Natural killer cell (primary cell): ENCODE results near the gene APBB1. TPM values are rescaled to one million over a fixed set of nuclear protein-coding genes. Genes with fewer than 3 reads are reported as not detected.

Experiments
- ATAC-seq, 3 donors: fragments of 150-1000 bp in 2 of 3; fragments of 200-7000 bp in 1 of 3; cut with Tn5 transposase; 1 replicate in 1 of 3; 2 replicates in 2 of 3; pipeline ENCODE4 v1.10.0; 2021; ENCODE audit warnings: mild to moderate bottlenecking in 2 of 3, moderate library complexity in 2 of 3
- DNase-seq, 2 donors: peaks; one replicate each; pipeline versions ENCODE4 v3.0.0 to v3.0.0-alpha.2; 2013 to 2021; ENCODE audit warnings: mixed read lengths in 1 of 2
- H3K27ac ChIP-seq: one replicate; pipeline ENCODE4 v1.5.1; 2013; ENCODE audit warnings: mild to moderate bottlenecking, low read length
- H3K27me3 ChIP-seq: one replicate; pipeline ENCODE4 v1.6.1; 2013; ENCODE audit warnings: low read length; ENCODE audit not compliant: control insufficient read depth, insufficient read depth
- H3K36me3 ChIP-seq: one replicate; pipeline ENCODE4 v1.6.1; 2013; ENCODE audit warnings: low read length; ENCODE audit not compliant: control insufficient read depth, insufficient read depth
- H3K4me1 ChIP-seq: one replicate; pipeline ENCODE4 v1.6.1; 2013; ENCODE audit warnings: low read length; ENCODE audit not compliant: control insufficient read depth, insufficient read depth
- H3K4me3 ChIP-seq: one replicate; pipeline ENCODE4 v1.5.1; 2013; ENCODE audit warnings: low read length
- H3K9me3 ChIP-seq: one replicate; pipeline ENCODE4 v1.6.1; 2013; ENCODE audit warnings: low read length; ENCODE audit not compliant: control insufficient read depth, insufficient read depth
- H3K27ac Mint-ChIP-seq, 2 donors: one replicate each; pipeline ENCODE4 v1.8.0; 2022; ENCODE audit warnings: mild to moderate bottlenecking in 2 of 2, mixed read lengths in 2 of 2, moderate library complexity in 1 of 2
- H3K27me3 Mint-ChIP-seq, 2 donors: one replicate each; pipeline ENCODE4 v1.8.0; 2022; ENCODE audit warnings: low read depth in 2 of 2, mixed read lengths in 2 of 2
- H3K36me3 Mint-ChIP-seq: one replicate; pipeline ENCODE4 v1.8.0; 2022; ENCODE audit warnings: mixed read lengths
- H3K4me1 Mint-ChIP-seq, 2 donors: one replicate each; pipeline ENCODE4 v1.8.0; 2022; ENCODE audit warnings: mixed read lengths in 2 of 2
- H3K4me3 Mint-ChIP-seq: one replicate; pipeline ENCODE4 v1.8.0; 2022; ENCODE audit warnings: mild to moderate bottlenecking, moderate library complexity, mixed read lengths
- H3K9me3 Mint-ChIP-seq, 2 donors: one replicate each; pipeline ENCODE4 v1.8.0; 2022; ENCODE audit warnings: mixed read lengths in 2 of 2
- WGBS: methylation state at CpG from one replicate; pipeline ENCODE4 v1.1.7; 2013; ENCODE audit warnings: missing lambda C conversion rate; ENCODE audit not compliant: insufficient coverage; 5-methylcytosine and 5-hydroxymethylcytosine counted together
- intact Hi-C: fragments of 100-400 bp; cut with micrococcal nuclease; formaldehyde crosslinking; loops from one replicate; pipeline ENCODE4 v1.14.2; 2022
- total RNA-seq, 4 donors: library from RNA; stranded (reverse); fragments of 120-200 nt in 1 of 4; gene quantifications; one replicate each; pipeline versions ENCODE4 v1.2.3 to v1.2.4, GENCODE V29; 2013 to 2022
- TF ChIP-seq, protein P1 (sequence below): fragments of 200-600 bp; IDR thresholded peaks from one replicate; pipeline ENCODE4 v1.8.0; 2022; ENCODE audit warnings: antibody characterized with exemption

The APBB1 gene
- total RNA-seq, 3 donors from 2014 or later (not counting 1 experiment from before 2014, with no cell fraction given): 62.8 to 77.1 (median 67.5) TPM

DNA sequence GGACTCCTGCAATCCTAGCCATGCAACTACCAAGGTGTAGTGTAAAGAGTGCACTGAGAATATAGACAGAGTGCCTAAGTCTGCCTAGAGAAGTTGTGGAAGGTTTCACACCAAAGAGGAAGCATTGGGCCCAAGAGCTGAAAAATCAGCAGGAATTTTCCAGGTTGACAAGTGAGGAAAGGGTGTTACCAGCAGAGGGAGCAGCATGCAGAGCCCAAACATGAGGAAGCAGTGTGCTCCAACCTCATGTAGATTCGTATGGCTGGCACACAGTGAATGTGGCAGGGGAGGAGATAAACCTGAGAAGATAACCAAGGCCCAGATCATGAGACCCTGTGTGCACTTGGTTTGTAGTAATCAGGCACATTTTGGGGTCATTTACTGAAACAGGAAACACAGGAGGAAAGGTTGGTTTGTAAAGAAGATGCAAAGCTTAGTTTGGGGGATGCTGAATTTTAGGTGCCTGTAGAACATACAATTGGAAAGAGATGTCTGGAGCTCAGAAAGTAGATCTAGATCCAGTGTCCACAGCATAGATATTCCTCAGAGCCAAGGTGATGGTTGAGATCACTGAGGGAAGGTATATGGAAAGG lies 20.2 kb upstream of the APBB1 start:
- Histone ChIP-seq H3K27me3 (no peaks in the 10 kb centered on the region), H3K4me3 (no peak overlapping the region), H3K36me3 (no peaks in the 10 kb centered on the region), H3K4me1 (peaks cover 17% of the 10 kb centered on the region), H3K9me3 (no peaks in the 10 kb centered on the region), H3K27ac (no peak overlapping the region)
- H3K27ac Mint-ChIP-seq: no peak overlapping the region
- intact Hi-C loops: no loop called here
- no peaks in the 10 kb centered on the region for H3K36me3 Mint-ChIP-seq
- TF ChIP-seq, protein P1, sequence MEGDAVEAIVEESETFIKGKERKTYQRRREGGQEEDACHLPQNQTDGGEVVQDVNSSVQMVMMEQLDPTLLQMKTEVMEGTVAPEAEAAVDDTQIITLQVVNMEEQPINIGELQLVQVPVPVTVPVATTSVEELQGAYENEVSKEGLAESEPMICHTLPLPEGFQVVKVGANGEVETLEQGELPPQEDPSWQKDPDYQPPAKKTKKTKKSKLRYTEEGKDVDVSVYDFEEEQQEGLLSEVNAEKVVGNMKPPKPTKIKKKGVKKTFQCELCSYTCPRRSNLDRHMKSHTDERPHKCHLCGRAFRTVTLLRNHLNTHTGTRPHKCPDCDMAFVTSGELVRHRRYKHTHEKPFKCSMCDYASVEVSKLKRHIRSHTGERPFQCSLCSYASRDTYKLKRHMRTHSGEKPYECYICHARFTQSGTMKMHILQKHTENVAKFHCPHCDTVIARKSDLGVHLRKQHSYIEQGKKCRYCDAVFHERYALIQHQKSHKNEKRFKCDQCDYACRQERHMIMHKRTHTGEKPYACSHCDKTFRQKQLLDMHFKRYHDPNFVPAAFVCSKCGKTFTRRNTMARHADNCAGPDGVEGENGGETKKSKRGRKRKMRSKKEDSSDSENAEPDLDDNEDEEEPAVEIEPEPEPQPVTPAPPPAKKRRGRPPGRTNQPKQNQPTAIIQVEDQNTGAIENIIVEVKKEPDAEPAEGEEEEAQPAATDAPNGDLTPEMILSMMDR: no peak
- H3K9me3 Mint-ChIP-seq: no peaks in the 10 kb centered on the region
- no peak overlapping the region for H3K4me3 Mint-ChIP-seq
- H3K27me3 Mint-ChIP-seq: no peaks in the 10 kb centered on the region
- DNase-seq (peak in 1 of 2 donors; percentile 70), ATAC-seq (peak in 2 of 3 donors; percentile 31 to 50)
- 10% methylated on average over 1 of the region's 1 CpG for WGBS
- no peaks in the 10 kb centered on the region for H3K4me1 Mint-ChIP-seq

DNA sequence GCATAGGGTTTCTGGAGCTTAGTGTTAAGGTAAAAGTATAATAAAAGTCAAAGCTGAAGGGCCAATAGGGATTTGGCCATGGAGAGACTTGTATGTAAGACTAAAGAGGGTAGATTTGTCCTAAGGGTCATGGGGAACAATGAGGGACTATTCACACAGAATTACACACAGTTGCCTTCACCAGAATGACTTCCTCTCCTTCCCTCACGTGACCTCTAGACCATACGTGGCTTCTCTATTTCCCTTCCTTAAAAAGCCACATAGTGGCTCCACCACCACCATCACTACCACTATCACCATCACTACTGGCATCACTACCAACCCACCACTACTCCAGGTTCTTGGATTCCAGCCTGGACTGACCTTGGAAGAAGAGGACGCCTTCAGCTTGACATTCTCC lies 19.1 kb upstream of the APBB1 start:
- H3K36me3 Mint-ChIP-seq: no peaks in the 10 kb centered on the region
- H3K27me3 Mint-ChIP-seq: no peaks in the 10 kb centered on the region
- H3K9me3 Mint-ChIP-seq: no peaks in the 10 kb centered on the region
- DNase-seq (peak in 1 of 2 donors; percentile 34), ATAC-seq (peak; percentile 24 to 71 (median 33))
- H3K4me3 Mint-ChIP-seq: no peak overlapping the region
- Histone ChIP-seq H3K36me3 (no peaks in the 10 kb centered on the region), H3K4me1 (peaks cover 17% of the 10 kb centered on the region), H3K9me3 (no peaks in the 10 kb centered on the region), H3K27ac (no peak overlapping the region), H3K27me3 (no peaks in the 10 kb centered on the region), H3K4me3 (no peak overlapping the region)
- TF ChIP-seq, protein P1: no peak
- no peak overlapping the region for H3K27ac Mint-ChIP-seq
- no peaks in the 10 kb centered on the region for H3K4me1 Mint-ChIP-seq
- WGBS: 33% methylated on average over 3 of the region's 3 CpGs
- intact Hi-C loops: no loop called here

DNA sequence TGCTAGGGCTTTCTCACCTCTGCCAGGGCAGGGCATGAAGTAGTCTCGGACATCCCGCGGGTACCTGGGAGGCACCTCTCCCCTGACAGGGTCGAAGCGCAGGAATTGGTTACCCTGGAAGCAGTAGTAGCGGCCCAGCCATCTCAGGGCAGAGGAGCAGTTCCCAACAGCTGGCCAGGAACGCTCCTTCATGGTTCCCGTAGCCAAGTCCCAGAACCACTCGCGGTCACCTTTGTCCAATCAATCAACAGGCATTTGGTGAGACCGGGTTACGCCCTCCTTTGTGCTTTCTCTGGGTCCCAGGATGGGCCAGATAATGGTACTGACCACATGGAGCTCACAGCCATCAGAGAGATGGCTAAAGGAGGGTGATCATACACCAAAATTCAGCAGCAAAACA lies 18.5 kb upstream of the APBB1 start:
- H3K4me3 Mint-ChIP-seq: no peak overlapping the region
- 93% methylated on average over 12 of the region's 12 CpGs for whole genome bisulfite sequencing
- H3K4me3 ChIP-seq: no peak overlapping the region
- no peaks in the 10 kb centered on the region for H3K9me3 ChIP-seq
- H3K27ac ChIP-seq: no peak overlapping the region
- TF ChIP-seq, protein P1: no peak
- H3K4me1 Mint-ChIP-seq: no peaks in the 10 kb centered on the region
- H3K27me3 Mint-ChIP-seq: no peaks in the 10 kb centered on the region
- no peaks in the 10 kb centered on the region for H3K9me3 Mint-ChIP-seq
- H3K36me3 Mint-ChIP-seq: no peaks in the 10 kb centered on the region
- no peaks in the 10 kb centered on the region for H3K27me3 ChIP-seq
- peaks cover 17% of the 10 kb centered on the region for H3K4me1 ChIP-seq
- DNase-seq: no peak
- no peak for ATAC-seq
- intact Hi-C loops: no loop called here
- no peaks in the 10 kb centered on the region for H3K36me3 ChIP-seq
- no peak overlapping the region for H3K27ac Mint-ChIP-seq
